Neural progenitor cell (in vitro differentiated cells): ENCODE results near the gene ABTB1.

ENCODE experiments used
- EZH2 ChIP-seq: fragments of 200-600 bp; sonication (generic); IDR thresholded peaks from 2 replicates; pipeline ENCODE4 v1.6.1; 2017; ENCODE audit warnings: antibody characterized with exemption, mild to moderate bottlenecking, moderate library complexity
- EZH2phosphoT487 ChIP-seq: fragments of 200-600 bp; sonication (generic); IDR thresholded peaks from 2 replicates; pipeline ENCODE4 v1.6.1; 2017; ENCODE audit warnings: antibody characterized with exemption
- TF ChIP-seq, protein P1 (sequence below): fragments of 200-600 bp; sonication (generic); IDR thresholded peaks from 2 replicates; pipeline ENCODE4 v1.5.1; 2017; ENCODE audit warnings: antibody characterized with exemption, mild to moderate bottlenecking

DNA sequence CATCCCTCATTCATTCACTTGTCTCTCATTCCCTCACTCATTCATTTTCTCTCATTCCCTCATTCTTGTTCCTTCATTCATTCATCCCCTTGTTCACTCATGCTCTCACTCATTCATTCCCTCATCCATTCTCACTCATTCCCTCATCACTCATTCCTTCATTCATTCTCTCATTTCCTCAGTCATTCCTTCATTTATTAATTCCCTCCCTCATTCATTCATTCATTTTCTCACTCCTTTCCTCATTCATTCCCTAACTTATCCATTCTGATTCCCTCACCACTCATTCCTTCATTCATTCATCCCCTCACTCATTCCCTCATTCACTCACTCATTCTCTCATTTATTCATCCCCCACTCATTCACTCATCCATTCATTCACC is 13.8 kb downstream of the ABTB1 start:
- TF ChIP-seq EZH2 = no peak
- TF ChIP-seq, protein P1, sequence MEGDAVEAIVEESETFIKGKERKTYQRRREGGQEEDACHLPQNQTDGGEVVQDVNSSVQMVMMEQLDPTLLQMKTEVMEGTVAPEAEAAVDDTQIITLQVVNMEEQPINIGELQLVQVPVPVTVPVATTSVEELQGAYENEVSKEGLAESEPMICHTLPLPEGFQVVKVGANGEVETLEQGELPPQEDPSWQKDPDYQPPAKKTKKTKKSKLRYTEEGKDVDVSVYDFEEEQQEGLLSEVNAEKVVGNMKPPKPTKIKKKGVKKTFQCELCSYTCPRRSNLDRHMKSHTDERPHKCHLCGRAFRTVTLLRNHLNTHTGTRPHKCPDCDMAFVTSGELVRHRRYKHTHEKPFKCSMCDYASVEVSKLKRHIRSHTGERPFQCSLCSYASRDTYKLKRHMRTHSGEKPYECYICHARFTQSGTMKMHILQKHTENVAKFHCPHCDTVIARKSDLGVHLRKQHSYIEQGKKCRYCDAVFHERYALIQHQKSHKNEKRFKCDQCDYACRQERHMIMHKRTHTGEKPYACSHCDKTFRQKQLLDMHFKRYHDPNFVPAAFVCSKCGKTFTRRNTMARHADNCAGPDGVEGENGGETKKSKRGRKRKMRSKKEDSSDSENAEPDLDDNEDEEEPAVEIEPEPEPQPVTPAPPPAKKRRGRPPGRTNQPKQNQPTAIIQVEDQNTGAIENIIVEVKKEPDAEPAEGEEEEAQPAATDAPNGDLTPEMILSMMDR = no peak
- TF ChIP-seq EZH2phosphoT487 = no peak
